OCI-LY1 (cell line): ENCODE data around the gene LRRC37B.
"Not testable (repeated sequence)": the region's sequence is repeated elsewhere in the genome, so short reads cannot be mapped to it uniquely, and the experiment has no call there.

Experiments used
- H2AFZ ChIP-seq: fragments of 200-600 bp; sonication (generic), shearing (Covaris generic); 2 replicates; pipeline ENCODE4 v1.6.0; 2014; ENCODE audit warnings: antibody characterized with exemption, mild to moderate bottlenecking, low read length
- H3F3A ChIP-seq: fragments of 200-600 bp; sonication (generic), shearing (Covaris generic); 2 replicates; pipeline ENCODE4 v1.6.0; 2014; ENCODE audit warnings: mild to moderate bottlenecking, antibody characterized with exemption, low read length, moderate library complexity; ENCODE audit not compliant: insufficient read depth
- H3K27ac ChIP-seq: fragments of 200-600 bp; sonication (generic); 2 replicates; pipeline ENCODE4 v1.5.1; 2014; ENCODE audit warnings: low read length, mixed run types, mild to moderate bottlenecking, low read depth; ENCODE audit not compliant: poor library complexity, severe bottlenecking
- H3K27me3 ChIP-seq: fragments of 200-600 bp; sonication (generic); 2 replicates; pipeline ENCODE4 v1.6.0; 2014; ENCODE audit warnings: antibody characterized with exemption, mild to moderate bottlenecking, low read length, moderate library complexity; ENCODE audit not compliant: insufficient read depth
- H3K36me3 ChIP-seq: fragments of 200-600 bp; sonication (generic); 2 replicates; pipeline ENCODE4 v1.6.1; 2014; ENCODE audit warnings: mild to moderate bottlenecking, antibody characterized with exemption, low read length, moderate library complexity, mixed read lengths; ENCODE audit not compliant: insufficient read depth
- H3K4me1 ChIP-seq: fragments of 200-600 bp; sonication (generic); 2 replicates; pipeline ENCODE4 v1.5.1; 2014; ENCODE audit warnings: mild to moderate bottlenecking, low read length, moderate library complexity; ENCODE audit not compliant: insufficient read depth, severe bottlenecking
- H3K4me2 ChIP-seq: fragments of 200-600 bp; sonication (generic), shearing (Covaris generic); 2 replicates; pipeline ENCODE4 v1.6.1; 2014; ENCODE audit warnings: low read length
- H3K4me3 ChIP-seq: fragments of 200-600 bp; sonication (generic); 2 replicates; pipeline ENCODE4 v1.5.1; 2014; ENCODE audit warnings: low read length, low read depth, mild to moderate bottlenecking, mixed read lengths; ENCODE audit not compliant: poor library complexity, severe bottlenecking
- H3K79me2 ChIP-seq: fragments of 200-600 bp; shearing (Covaris generic); 2 replicates; pipeline ENCODE4 v1.6.1; 2016; ENCODE audit warnings: mixed run types, low read length, mixed read lengths; ENCODE audit not compliant: insufficient read depth
- H3K9ac ChIP-seq: fragments of 200-600 bp; sonication (generic), shearing (Covaris generic); 2 replicates; pipeline ENCODE4 v1.6.1; 2014; ENCODE audit warnings: mild to moderate bottlenecking, low read length, mixed read lengths
- H3K9me2 ChIP-seq: fragments of 200-600 bp; sonication (generic), shearing (Covaris generic); 2 replicates; pipeline ENCODE4 v1.6.1; 2014; ENCODE audit warnings: low read depth, mild to moderate bottlenecking, low read length, mixed read lengths
- H3K9me3 ChIP-seq: fragments of 200-600 bp; shearing (Covaris generic); 2 replicates; pipeline ENCODE4 v1.6.1; 2014; ENCODE audit warnings: low read length, mixed read lengths
- H4K20me1 ChIP-seq: fragments of 200-600 bp; sonication (generic), shearing (Covaris generic); 2 replicates; pipeline ENCODE4 v1.6.0; 2016; ENCODE audit warnings: mild to moderate bottlenecking, low read length; ENCODE audit not compliant: insufficient read depth
- CTCF ChIP-seq: fragments of 200-600 bp; sonication (generic), shearing (Covaris generic); IDR thresholded peaks from 2 replicates; pipeline ENCODE4 v1.5.1; 2017; ENCODE audit warnings: mild to moderate bottlenecking, antibody characterized with exemption, low read length, moderate library complexity, mixed read lengths
- EZH2 ChIP-seq: fragments of 200-600 bp; sonication (generic), shearing (Covaris generic); IDR thresholded peaks from 2 replicates; pipeline ENCODE4 v1.8.0; 2017; ENCODE audit warnings: borderline replicate concordance, mixed run types, mild to moderate bottlenecking, antibody characterized with exemption, low read length, moderate library complexity, mixed read lengths

LRRC37B gene

GRCh38 chr17:32033223-32033622 lies 26.0 kb downstream of the LRRC37B start:
- H3K4me3 ChIP-seq = no peak overlapping the region
- H4K20me1 ChIP-seq = no peaks in the 10 kb centered on the region
- no peaks in the 10 kb centered on the region for H3K4me1 ChIP-seq
- no peaks in the 10 kb centered on the region for H3K79me2 ChIP-seq
- H3K27me3 ChIP-seq = no peaks in the 10 kb centered on the region
- H3K9me3 ChIP-seq = no peaks in the 10 kb centered on the region
- no peak overlapping the region for H2AFZ ChIP-seq
- no peak overlapping the region for H3K9ac ChIP-seq
- no peaks in the 10 kb centered on the region for H3K9me2 ChIP-seq
- H3K4me2 ChIP-seq = no peak overlapping the region
- H3K27ac ChIP-seq = no peak overlapping the region
- no peak for TF ChIP-seq CTCF
- TF ChIP-seq EZH2 = no peak
- no peaks in the 10 kb centered on the region for H3F3A ChIP-seq
- H3K36me3 ChIP-seq = peaks cover 11% of the 10 kb centered on the region; the same call in 1 of the 2 replicates

GRCh38 chr17:32033812-32034211 lies 26.6 kb downstream of the LRRC37B start:
- not testable (repeated sequence) for H2AFZ ChIP-seq, H3K9me2 ChIP-seq, H3K4me2 ChIP-seq, H3K27me3 ChIP-seq, H3F3A ChIP-seq, H4K20me1 ChIP-seq, H3K9ac ChIP-seq, H3K79me2 ChIP-seq, H3K4me1 ChIP-seq, H3K4me3 ChIP-seq, H3K9me3 ChIP-seq, H3K27ac ChIP-seq
- H3K36me3 ChIP-seq = peaks cover 11% of the 10 kb centered on the region; the same call in 1 of the 2 replicates

- not testable (repeated sequence) for H3K27me3 ChIP-seq, H3K4me1 ChIP-seq, H4K20me1 ChIP-seq, H3K79me2 ChIP-seq, H3F3A ChIP-seq, H3K27ac ChIP-seq, H3K4me3 ChIP-seq, H3K9ac ChIP-seq, H3K4me2 ChIP-seq, H3K9me2 ChIP-seq, H3K9me3 ChIP-seq, H2AFZ ChIP-seq
- H3K36me3 ChIP-seq = peaks cover 11% of the 10 kb centered on the region; the same call in 1 of the 2 replicates
These were observed 33.1 kb downstream of the LRRC37B start for GRCh38 chr17:32040246-32040645.

GRCh38 chr17:32041306-32041875 lies 34.2 kb downstream of the LRRC37B start:
- not testable (repeated sequence) for H3K27ac ChIP-seq, H2AFZ ChIP-seq, H3K9ac ChIP-seq, H3K9me2 ChIP-seq, H4K20me1 ChIP-seq, H3K27me3 ChIP-seq, H3K9me3 ChIP-seq, H3K79me2 ChIP-seq, H3K4me2 ChIP-seq, H3K36me3 ChIP-seq, H3K4me3 ChIP-seq, H3K4me1 ChIP-seq, H3F3A ChIP-seq

- not testable (repeated sequence) for H3K79me2 ChIP-seq, H4K20me1 ChIP-seq, H3K9me2 ChIP-seq, H3K9ac ChIP-seq, H3K4me2 ChIP-seq, H2AFZ ChIP-seq, H3F3A ChIP-seq, H3K4me3 ChIP-seq, H3K4me1 ChIP-seq, H3K9me3 ChIP-seq, H3K27ac ChIP-seq, H3K27me3 ChIP-seq, H3K36me3 ChIP-seq
These were observed 35.1 kb downstream of the LRRC37B start for GRCh38 chr17:32042266-32042665.

GRCh38 chr17:32045611-32046010 lies 38.4 kb downstream of the LRRC37B start:
- not testable (repeated sequence) for H3K27ac ChIP-seq, H3K79me2 ChIP-seq, H4K20me1 ChIP-seq, H3F3A ChIP-seq, H2AFZ ChIP-seq, H3K9me2 ChIP-seq, H3K4me3 ChIP-seq, H3K36me3 ChIP-seq, H3K9me3 ChIP-seq, H3K9ac ChIP-seq, H3K4me2 ChIP-seq, H3K27me3 ChIP-seq, H3K4me1 ChIP-seq

- H3K4me2 ChIP-seq, H4K20me1 ChIP-seq, H3K9me2 ChIP-seq, H2AFZ ChIP-seq, H3K27ac ChIP-seq, H3K36me3 ChIP-seq, H3K27me3 ChIP-seq, H3F3A ChIP-seq, H3K9me3 ChIP-seq, H3K4me3 ChIP-seq, H3K9ac ChIP-seq, H3K4me1 ChIP-seq, H3K79me2 ChIP-seq: not testable (repeated sequence)
These were observed 40.5 kb downstream of the LRRC37B start for GRCh38 chr17:32047663-32048062.
